ENCODE measurements around the gene TMEM203. TPM values are rescaled to one million over a fixed set of nuclear protein-coding genes. Genes with fewer than 3 reads are reported as not detected.

Gene TMEM203
- total and polyA plus RNA-seq, 2 of the 13 experiments (the other 11 are each of a cell fraction or from before 2014, with no cell fraction given) = 23.4 to 36.7 TPM

DNA sequence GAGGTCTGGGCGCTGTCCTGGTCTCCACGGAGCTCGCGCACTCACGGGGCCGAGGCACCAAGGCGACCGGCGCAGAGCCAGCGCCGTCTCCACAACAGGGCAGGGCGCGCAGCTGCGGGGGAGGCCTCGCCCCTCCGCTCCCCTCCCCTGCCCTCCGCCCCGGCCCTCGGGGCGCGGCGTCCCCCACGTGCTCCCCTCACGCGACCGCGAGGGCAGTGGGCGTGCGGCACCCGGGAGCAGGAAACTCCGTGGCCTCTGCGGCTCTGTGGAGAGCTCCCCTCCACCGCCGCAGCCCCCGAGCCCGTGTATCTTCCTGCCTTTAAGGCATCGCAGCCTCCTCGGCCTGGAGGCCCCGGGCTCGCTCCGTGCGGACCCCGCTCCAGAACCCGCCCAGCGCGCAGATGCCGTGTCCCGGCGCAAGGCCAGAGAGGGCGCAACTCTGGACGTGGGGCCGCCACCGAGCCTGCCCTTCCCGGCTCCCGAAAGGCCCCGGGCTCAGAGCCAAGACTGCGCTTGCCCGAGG, 34.9 kb upstream of the TMEM203 start (continued):
- peak; percentile 25; the same call in 1 of the 2 replicates for TF ChIP-seq GZF1 (CRISPR knock-in tag; IDR thresholded peaks at IDR 0.05)
- TF ChIP-seq, protein P1, sequence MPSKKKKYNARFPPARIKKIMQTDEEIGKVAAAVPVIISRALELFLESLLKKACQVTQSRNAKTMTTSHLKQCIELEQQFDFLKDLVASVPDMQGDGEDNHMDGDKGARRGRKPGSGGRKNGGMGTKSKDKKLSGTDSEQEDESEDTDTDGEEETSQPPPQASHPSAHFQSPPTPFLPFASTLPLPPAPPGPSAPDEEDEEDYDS (CRISPR knock-in tag; IDR thresholded peaks at IDR 0.05) = no peak
- no peak for TF ChIP-seq SYNCRIP (IDR thresholded peaks at IDR 0.05; ENCODE audit: insufficient read depth, low read depth, low read length)
- TF ChIP-seq, protein P2, sequence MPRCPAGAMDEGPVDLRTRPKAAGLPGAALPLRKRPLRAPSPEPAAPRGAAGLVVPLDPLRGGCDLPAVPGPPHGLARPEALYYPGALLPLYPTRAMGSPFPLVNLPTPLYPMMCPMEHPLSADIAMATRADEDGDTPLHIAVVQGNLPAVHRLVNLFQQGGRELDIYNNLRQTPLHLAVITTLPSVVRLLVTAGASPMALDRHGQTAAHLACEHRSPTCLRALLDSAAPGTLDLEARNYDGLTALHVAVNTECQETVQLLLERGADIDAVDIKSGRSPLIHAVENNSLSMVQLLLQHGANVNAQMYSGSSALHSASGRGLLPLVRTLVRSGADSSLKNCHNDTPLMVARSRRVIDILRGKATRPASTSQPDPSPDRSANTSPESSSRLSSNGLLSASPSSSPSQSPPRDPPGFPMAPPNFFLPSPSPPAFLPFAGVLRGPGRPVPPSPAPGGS (CRISPR knock-in tag; IDR thresholded peaks at IDR 0.05) = 0 out of 2 replicates have a peak, but pooled peaks have one; percentile 39
- no peak for TF ChIP-seq TMF1 (CRISPR knock-in tag; IDR thresholded peaks at IDR 0.05; ENCODE audit: low read depth)
- TF ChIP-seq MAFF (IDR thresholded peaks at IDR 0.05; ENCODE audit: low read depth, low read length) = no peak
- TF ChIP-seq, protein P3, sequence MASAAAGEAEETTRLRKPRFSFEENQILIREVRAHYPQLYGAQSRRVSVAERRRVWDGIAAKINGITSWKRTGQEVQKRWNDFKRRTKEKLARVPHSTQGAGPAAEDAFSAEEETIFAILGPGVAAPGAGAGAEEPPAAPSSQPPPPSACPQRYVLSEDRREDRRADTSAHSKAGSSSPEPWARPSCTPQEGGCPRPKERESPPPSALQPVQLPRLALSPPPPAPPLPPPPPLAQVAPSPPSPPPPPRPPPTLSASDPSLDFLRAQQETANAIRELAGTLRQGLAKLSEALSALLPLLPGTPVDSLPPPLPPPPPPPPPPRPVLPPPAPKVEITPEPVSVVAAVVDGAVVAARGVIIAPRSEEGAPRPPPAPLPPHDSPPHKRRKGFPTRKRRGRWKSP (CRISPR knock-in tag; IDR thresholded peaks at IDR 0.05) = peak; percentile 99
- TF ChIP-seq MED8 (CRISPR knock-in tag; IDR thresholded peaks at IDR 0.05; ENCODE audit: insufficient replicate concordance) = no peak
- TF ChIP-seq ZNF484 (CRISPR knock-in tag; IDR thresholded peaks at IDR 0.05; ENCODE audit: borderline replicate concordance, low read depth) = peak; percentile 70; the same call in 1 of the 2 replicates
- no peak; the same call in 1 of the 2 replicates for TF ChIP-seq ERF (CRISPR knock-in tag; IDR thresholded peaks at IDR 0.05)
- TF ChIP-seq PAX8 (CRISPR knock-in tag; IDR thresholded peaks at IDR 0.05; ENCODE audit: borderline replicate concordance) = no peak; the same call in 1 of the 2 replicates
- no peak for TF ChIP-seq MYNN (CRISPR knock-in tag; IDR thresholded peaks at IDR 0.05; ENCODE audit: low read depth)
- 0 out of 2 replicates have a peak, but pooled peaks have one; percentile 2 for TF ChIP-seq ZFP36L1 (CRISPR knock-in tag; IDR thresholded peaks at IDR 0.05)
- no peak for TF ChIP-seq TBX3 (IDR thresholded peaks at IDR 0.05; ENCODE audit: borderline replicate concordance)
- TF ChIP-seq ZNF552 (CRISPR knock-in tag; IDR thresholded peaks at IDR 0.05; ENCODE audit: borderline replicate concordance) = 0 out of 2 replicates have a peak, but pooled peaks have one; percentile 67
- no peak for TF ChIP-seq ONECUT2 (CRISPR knock-in tag; IDR thresholded peaks at IDR 0.05)
- 0 out of 2 replicates have a peak, but pooled peaks have one; percentile 49 for TF ChIP-seq JUND (CRISPR knock-in tag; IDR thresholded peaks at IDR 0.05)
- TF ChIP-seq ZNF430 (CRISPR knock-in tag; IDR thresholded peaks at IDR 0.05) = no peak; the same call in none of the 2 replicates
- no peak for TF ChIP-seq IRF2 (CRISPR knock-in tag; IDR thresholded peaks at IDR 0.05)
- TF ChIP-seq ZFP36L2 (CRISPR knock-in tag; IDR thresholded peaks at IDR 0.05) = 0 out of 2 replicates have a peak, but pooled peaks have one; percentile 41
- TF ChIP-seq ZMYM4 (CRISPR knock-in tag; IDR thresholded peaks at IDR 0.05) = peak; percentile 62
- TF ChIP-seq KAT2B (IDR thresholded peaks at IDR 0.05; ENCODE audit: borderline replicate concordance, low read depth, low read length) = no peak
- no peak for TF ChIP-seq KMT2B (CRISPR knock-in tag; IDR thresholded peaks at IDR 0.05)
- no peak; the same call in 1 of the 2 replicates for TF ChIP-seq KLF11 (CRISPR knock-in tag; IDR thresholded peaks at IDR 0.05)
- peak in 1 of 2 experiments; percentile 50; a peak in 1 of 4 replicates for TF ChIP-seq POLR2A (IDR thresholded peaks at IDR 0.05; ENCODE audit: insufficient read depth in 1 of 2, low read depth in 2 of 2, low read length in 2 of 2)
- TF ChIP-seq TEAD3 (CRISPR knock-in tag; optimal IDR thresholded peaks at IDR 0.05; ENCODE audit: borderline replicate concordance) = no peak
- TF ChIP-seq ZNF3 (CRISPR knock-in tag; IDR thresholded peaks at IDR 0.05) = no peak
- peak; percentile 64; the same call in 1 of the 2 replicates for TF ChIP-seq ZNF30 (CRISPR knock-in tag; IDR thresholded peaks at IDR 0.05)
- TF ChIP-seq ZFP41 (CRISPR knock-in tag; IDR thresholded peaks at IDR 0.05; ENCODE audit: borderline replicate concordance) = peak; percentile 84; the same call in 1 of the 2 replicates
- no peak for TF ChIP-seq REPIN1 (CRISPR knock-in tag; IDR thresholded peaks at IDR 0.05; ENCODE audit: borderline replicate concordance, low read depth)
- no peak for TF ChIP-seq ZFP1 (CRISPR knock-in tag; IDR thresholded peaks at IDR 0.05)
